GF-D8 (cell line): ENCODE results near the gene DPYSL3.
"Not testable (repeated sequence)": the region's sequence is repeated elsewhere in the genome, so short reads cannot be mapped to it uniquely, and the experiment has no call there.

Source experiments
- DNase-seq: peaks from one replicate; lab custom pipeline; 2025; lab: John Stamatoyannopoulos, UW

DPYSL3 gene

GRCh38 chr5:147369742-147370374 lies 140.0 kb downstream of the DPYSL3 start:
- DNase-seq: no peak

GRCh38 chr5:147367381-147367780 lies 142.5 kb downstream of the DPYSL3 start:
- not testable (repeated sequence) for DNase-seq

GRCh38 chr5:147361441-147362175 lies 148.3 kb downstream of the DPYSL3 start:
- DNase-seq: no peak

- DNase-seq: no peak
These were observed 149.1 kb downstream of the DPYSL3 start for GRCh38 chr5:147360816-147361215.

GRCh38 chr5:147359581-147359980 lies 150.3 kb downstream of the DPYSL3 start:
- DNase-seq: no peak

GRCh38 chr5:147359101-147359500 lies 150.8 kb downstream of the DPYSL3 start:
- DNase-seq: no peak

- no peak for DNase-seq
These were observed 160.6 kb downstream of the DPYSL3 start for GRCh38 chr5:147349241-147349640.

- DNase-seq: no peak
These were observed 161.4 kb downstream of the DPYSL3 start for GRCh38 chr5:147348451-147348850.

- DNase-seq: no peak
These were observed 161.8 kb downstream of the DPYSL3 start for GRCh38 chr5:147348046-147348445.

- DNase-seq: no peak
These were observed 163.8 kb downstream of the DPYSL3 start for GRCh38 chr5:147346006-147346561.

GRCh38 chr5:147344861-147345260 lies 165.0 kb downstream of the DPYSL3 start:
- no peak for DNase-seq

- no peak for DNase-seq
These were observed 168.5 kb downstream of the DPYSL3 start for GRCh38 chr5:147341345-147341744.

- no peak for DNase-seq
These were observed 168.9 kb downstream of the DPYSL3 start for GRCh38 chr5:147340941-147341340.
